GM18867 (cell line): ENCODE measurements around the gene WRNIP1.

Experiments used
- ATAC-seq: cut with Tn5 transposase; IDR thresholded peaks from one replicate; pipeline ENCODE4 v1.9.1; 2021; ENCODE audit warnings: mild to moderate bottlenecking, moderate library complexity; ENCODE audit not compliant: unreplicated experiment

Gene WRNIP1

GRCh38 chr6:2831392-2831791 is 66.2 kb downstream of the WRNIP1 start:
- ATAC-seq, result no peak

GRCh38 chr6:2834262-2834661 is 69.1 kb downstream of the WRNIP1 start:
- no peak for ATAC-seq
